ENCODE data around the gene CYBB.
"Not testable (repeated sequence)": the region's sequence is repeated elsewhere in the genome, so short reads cannot be mapped to it uniquely, and the experiment has no call there.

Gene CYBB

GRCh38 chrX:37765507-37765906 is 14.4 kb upstream of the CYBB start:
- TF ChIP-seq CTCF (IDR thresholded peaks at IDR 0.05; ENCODE audit: low read depth, low read length, missing control alignments) = no peak
- no peak overlapping the region for H3K4me3 ChIP-seq (ENCODE audit: low read depth, low read length)
- DNase-seq (ENCODE audit: low read depth) = no peak

GRCh38 chrX:37767430-37767829 is 12.4 kb upstream of the CYBB start:
- H3K4me3 ChIP-seq (ENCODE audit: low read depth, low read length) = no peak overlapping the region
- no peak for TF ChIP-seq CTCF (IDR thresholded peaks at IDR 0.05; ENCODE audit: low read depth, low read length, missing control alignments)
- DNase-seq (ENCODE audit: low read depth) = no peak

GRCh38 chrX:37768866-37769265 is 11.0 kb upstream of the CYBB start:
- H3K4me3 ChIP-seq (ENCODE audit: low read depth, low read length); DNase-seq (ENCODE audit: low read depth): not testable (repeated sequence)

- DNase-seq (ENCODE audit: low read depth) = no peak
- no peak overlapping the region for H3K4me3 ChIP-seq (ENCODE audit: low read depth, low read length)
- TF ChIP-seq CTCF (IDR thresholded peaks at IDR 0.05; ENCODE audit: low read depth, low read length, missing control alignments) = no peak
These were observed 3.4 kb upstream of the CYBB start for GRCh38 chrX:37776283-37776986.

- no peak for DNase-seq (ENCODE audit: low read depth)
- no peak for TF ChIP-seq CTCF (IDR thresholded peaks at IDR 0.05; ENCODE audit: low read depth, low read length, missing control alignments)
- no peak overlapping the region for H3K4me3 ChIP-seq (ENCODE audit: low read depth, low read length)
These were observed 2.9 kb upstream of the CYBB start for GRCh38 chrX:37776987-37777325.

- no peak for DNase-seq (ENCODE audit: low read depth)
- no peak for TF ChIP-seq CTCF (IDR thresholded peaks at IDR 0.05; ENCODE audit: low read depth, low read length, missing control alignments)
- H3K4me3 ChIP-seq (ENCODE audit: low read depth, low read length) = peak overlapping the region; percentile 56
These were observed 1.2 kb downstream of the CYBB start for GRCh38 chrX:37781081-37781480.

GRCh38 chrX:37781814-37782213 is 2.0 kb downstream of the CYBB start:
- peak overlapping the region; percentile 56 for H3K4me3 ChIP-seq (ENCODE audit: low read depth, low read length)
- no peak for TF ChIP-seq CTCF (IDR thresholded peaks at IDR 0.05; ENCODE audit: low read depth, low read length, missing control alignments)
- DNase-seq (ENCODE audit: low read depth) = no peak
